ENCODE data around the gene ELP2.

- TF ChIP-seq CTCF (IDR thresholded peaks at IDR 0.05) (no peak), ZFX (IDR thresholded peaks at IDR 0.05; ENCODE audit: borderline replicate concordance) (no peak)
Measured at GRCh38 chr18:36187193-36187825, 57.6 kb downstream of the ELP2 start, which contains the start of gene MOCOS.

Data from 22Rv1 (cell line).